Mesenchymal stem cell (in vitro differentiated cells and primary cell): ENCODE results near the gene NECTIN1.

ENCODE experiments used
- DNase-seq: peaks from one replicate; pipeline ENCODE4 v3.0.0-alpha.2; 2013
- H2AFZ ChIP-seq: one replicate; pipeline ENCODE4 v1.6.1; 2013; ENCODE audit warnings: low read depth, mild to moderate bottlenecking, control low read depth, inconsistent platforms, low read length, moderate library complexity
- H2AK5ac ChIP-seq: 2 replicates; pipeline ENCODE4 v1.6.1; 2013; ENCODE audit warnings: low read length, moderate library complexity, mild to moderate bottlenecking, inconsistent platforms; ENCODE audit not compliant: severe bottlenecking
- H2BK120ac ChIP-seq: one replicate; pipeline ENCODE4 v1.6.1; 2013; ENCODE audit warnings: low read depth, mild to moderate bottlenecking, inconsistent platforms, low read length, moderate library complexity
- H2BK12ac ChIP-seq, 2 experiments: one replicate each; pipeline ENCODE4 v1.6.1; 2013; ENCODE audit warnings: inconsistent platforms in 2 of 2, low read length in 2 of 2, mild to moderate bottlenecking in 2 of 2, moderate library complexity in 2 of 2, control low read depth in 1 of 2
- H2BK15ac ChIP-seq: one replicate; pipeline ENCODE4 v1.6.1; 2013; ENCODE audit warnings: mild to moderate bottlenecking, low read depth, inconsistent platforms; ENCODE audit not compliant: poor library complexity, severe bottlenecking
- H2BK5ac ChIP-seq: 2 replicates; pipeline ENCODE4 v1.6.1; 2013; ENCODE audit warnings: low read depth, mild to moderate bottlenecking, low read length, control low read depth, inconsistent platforms; ENCODE audit not compliant: poor library complexity, severe bottlenecking
- H3K14ac ChIP-seq, 2 experiments: one replicate each; pipeline ENCODE4 v1.6.1; 2013; ENCODE audit warnings: inconsistent platforms in 2 of 2, low read length in 2 of 2, control low read depth in 1 of 2, mild to moderate bottlenecking in 1 of 2, moderate library complexity in 1 of 2
- H3K18ac ChIP-seq, 2 experiments: one replicate each; pipeline ENCODE4 v1.6.1; 2013; ENCODE audit warnings: inconsistent platforms in 2 of 2, low read length in 2 of 2, control low read depth in 1 of 2, low read depth in 1 of 2, mild to moderate bottlenecking in 1 of 2
- H3K23ac ChIP-seq, 2 experiments: one replicate each; pipeline ENCODE4 v1.6.1; 2013; ENCODE audit warnings: inconsistent platforms in 2 of 2, low read length in 2 of 2, mild to moderate bottlenecking in 2 of 2, moderate library complexity in 2 of 2, control low read depth in 1 of 2
- H3K27ac ChIP-seq: 2 replicates; pipeline ENCODE4 v1.5.1; 2013; ENCODE audit warnings: mild to moderate bottlenecking, moderate library complexity, low read length, control low read depth, inconsistent platforms; ENCODE audit not compliant: poor library complexity, severe bottlenecking
- H3K27me3 ChIP-seq, 2 experiments: 2 replicates each; pipeline versions ENCODE4 v1.6.1 to v1.7.0; 2013; ENCODE audit warnings: low read length in 2 of 2, mild to moderate bottlenecking in 2 of 2, moderate library complexity in 2 of 2, control low read depth in 1 of 2, inconsistent platforms in 1 of 2; ENCODE audit not compliant: control insufficient read depth in 1 of 2, insufficient read depth in 1 of 2
- H3K36me3 ChIP-seq, 2 experiments: 2 replicates each; pipeline versions ENCODE4 v1.6.1 to v1.7.0; 2013; ENCODE audit warnings: low read length in 2 of 2, control low read depth in 1 of 2, inconsistent platforms in 1 of 2, low read depth in 1 of 2, mild to moderate bottlenecking in 1 of 2; ENCODE audit not compliant: insufficient read depth in 2 of 2, control insufficient read depth in 1 of 2
- H3K4ac ChIP-seq, 2 experiments: one replicate each; pipeline ENCODE4 v1.6.1; 2013; ENCODE audit warnings: inconsistent platforms in 2 of 2, low read length in 2 of 2, mild to moderate bottlenecking in 2 of 2, moderate library complexity in 2 of 2, control low read depth in 1 of 2, low read depth in 1 of 2
- H3K4me1 ChIP-seq: 2 replicates; pipeline ENCODE4 v1.6.1; 2013; ENCODE audit warnings: low read depth, low read length, control low read depth; ENCODE audit not compliant: control insufficient read depth, insufficient read depth
- H3K4me2 ChIP-seq: 2 replicates; pipeline ENCODE4 v1.6.1; 2013; ENCODE audit warnings: low read length, mild to moderate bottlenecking, inconsistent platforms; ENCODE audit not compliant: poor library complexity, severe bottlenecking
- H3K4me3 ChIP-seq, 2 experiments: 2 replicates each; pipeline versions ENCODE4 v1.5.1 to v1.7.0; 2013; ENCODE audit warnings: low read length in 2 of 2, mild to moderate bottlenecking in 2 of 2, control low read depth in 1 of 2, low read depth in 1 of 2; ENCODE audit not compliant: insufficient read depth in 1 of 2
- H3K79me1 ChIP-seq: replicated peaks from 2 replicates; pipeline ENCODE4 v1.6.1; 2013; ENCODE audit warnings: mild to moderate bottlenecking, control low read depth, low read length, inconsistent platforms; ENCODE audit not compliant: poor library complexity, severe bottlenecking
- H3K9ac ChIP-seq: 2 replicates; pipeline ENCODE4 v1.7.0; 2013; ENCODE audit warnings: mild to moderate bottlenecking, low read length, moderate library complexity
- H3K9me3 ChIP-seq: 2 replicates; pipeline ENCODE4 v1.7.0; 2013; ENCODE audit warnings: mild to moderate bottlenecking, low read length; ENCODE audit not compliant: control insufficient read depth
- H4K8ac ChIP-seq: one replicate; pipeline ENCODE4 v1.6.1; 2013; ENCODE audit warnings: inconsistent platforms, mild to moderate bottlenecking, low read length, moderate library complexity
- H4K91ac ChIP-seq: one replicate; pipeline ENCODE4 v1.6.1; 2013; ENCODE audit warnings: mild to moderate bottlenecking, low read length, inconsistent platforms
- WGBS: methylation state at CpG from one replicate; pipeline ENCODE4 v1.1.7; 2013; ENCODE audit warnings: mixed read lengths; 5-methylcytosine and 5-hydroxymethylcytosine counted together

NECTIN1 gene

DNA sequence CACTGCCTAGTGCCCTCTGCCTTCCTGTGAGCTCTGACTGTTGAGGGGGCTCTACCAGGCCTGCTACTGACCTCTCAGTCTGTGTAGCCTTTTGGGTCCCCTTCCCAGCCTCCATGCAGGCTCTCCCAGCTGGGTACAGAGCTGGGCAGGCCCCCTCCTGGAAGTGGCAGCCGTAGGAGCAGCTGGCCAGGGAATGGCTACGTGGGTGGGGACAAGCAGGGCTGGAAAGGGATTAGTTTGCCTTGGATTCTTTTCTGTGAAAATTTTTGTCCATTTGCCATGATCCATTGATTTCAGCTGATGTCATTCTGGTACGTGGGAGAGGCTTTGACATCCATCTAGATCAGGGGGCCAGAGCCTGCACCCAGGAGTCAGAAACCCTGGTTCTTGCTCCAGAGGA lies 23.9 kb upstream of the NECTIN1 start:
- no peak overlapping the region for H2BK15ac ChIP-seq
- peaks cover 76 to 80% of the 10 kb centered on the region in 2 experiments for H3K27me3 ChIP-seq
- no peak overlapping the region for H4K8ac ChIP-seq
- H4K91ac ChIP-seq = no peak overlapping the region
- no peak overlapping the region for H3K14ac ChIP-seq
- no peak overlapping the region for H3K9ac ChIP-seq
- H3K4ac ChIP-seq = no peak overlapping the region
- no peak overlapping the region for H2BK120ac ChIP-seq
- H3K4me1 ChIP-seq = no peaks in the 10 kb centered on the region
- H3K4me3 ChIP-seq = no peak overlapping the region
- H2BK5ac ChIP-seq = no peak overlapping the region
- no peak overlapping the region for H3K4me2 ChIP-seq
- H3K27ac ChIP-seq = no peak overlapping the region
- H3K23ac ChIP-seq = no peak overlapping the region
- H3K9me3 ChIP-seq = no peaks in the 10 kb centered on the region
- no peak overlapping the region for H2AK5ac ChIP-seq
- H3K18ac ChIP-seq = no peak overlapping the region
- no peak overlapping the region for H2AFZ ChIP-seq
- no peak overlapping the region for H2BK12ac ChIP-seq
- no peaks in the 10 kb centered on the region for H3K79me1 ChIP-seq
- no peaks in the 10 kb centered on the region for H3K36me3 ChIP-seq
- 55% methylated on average over 3 of the region's 3 CpGs for WGBS
- no peak for DNase-seq

DNA sequence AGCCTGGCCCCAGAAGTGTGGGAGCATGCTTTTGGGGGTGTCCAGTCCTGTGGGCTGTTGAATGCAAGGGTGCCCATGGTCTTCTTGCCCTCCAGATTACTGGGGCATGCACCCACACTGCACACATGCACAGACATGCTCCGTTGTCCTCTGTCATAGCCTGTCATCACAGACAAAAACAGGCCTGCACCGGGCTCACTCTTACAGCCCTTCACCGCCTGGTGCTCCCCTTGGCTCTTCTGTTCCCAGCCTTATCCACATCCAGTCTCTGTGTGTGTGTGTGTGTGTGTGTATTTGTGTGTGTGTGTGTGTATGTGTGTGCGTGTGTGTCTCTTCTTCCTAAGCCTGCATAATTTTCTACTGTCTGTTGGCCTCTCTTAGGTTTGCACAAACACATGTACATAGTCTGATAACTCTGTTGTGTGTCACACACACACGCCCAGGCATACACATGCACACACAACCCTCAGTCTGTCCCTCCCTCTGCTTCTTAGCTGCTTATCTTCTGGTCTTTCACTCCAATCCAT lies 23.4 kb upstream of the NECTIN1 start:
- Histone ChIP-seq H4K91ac (no peak overlapping the region), H2BK5ac (no peak overlapping the region), H3K23ac (no peak overlapping the region), H4K8ac (no peak overlapping the region), H2AFZ (no peak overlapping the region), H2BK15ac (no peak overlapping the region), H3K14ac (peak overlapping the region in 1 of 2 experiments; percentile 42), H3K79me1 (no peaks in the 10 kb centered on the region), H2BK12ac (no peak overlapping the region), H3K27ac (no peak overlapping the region), H3K9me3 (no peaks in the 10 kb centered on the region), H2BK120ac (no peak overlapping the region), H3K27me3 (peaks cover 82 to 83% of the 10 kb centered on the region in 2 experiments), H3K18ac (no peak overlapping the region), H3K9ac (no peak overlapping the region), H3K36me3 (no peaks in the 10 kb centered on the region), H3K4me3 (no peak overlapping the region), H3K4ac (no peak overlapping the region), H3K4me2 (no peak overlapping the region), H3K4me1 (no peaks in the 10 kb centered on the region), H2AK5ac (no peak overlapping the region)
- 69% methylated on average over 3 of the region's 5 CpGs for WGBS
- DNase-seq = no peak

DNA sequence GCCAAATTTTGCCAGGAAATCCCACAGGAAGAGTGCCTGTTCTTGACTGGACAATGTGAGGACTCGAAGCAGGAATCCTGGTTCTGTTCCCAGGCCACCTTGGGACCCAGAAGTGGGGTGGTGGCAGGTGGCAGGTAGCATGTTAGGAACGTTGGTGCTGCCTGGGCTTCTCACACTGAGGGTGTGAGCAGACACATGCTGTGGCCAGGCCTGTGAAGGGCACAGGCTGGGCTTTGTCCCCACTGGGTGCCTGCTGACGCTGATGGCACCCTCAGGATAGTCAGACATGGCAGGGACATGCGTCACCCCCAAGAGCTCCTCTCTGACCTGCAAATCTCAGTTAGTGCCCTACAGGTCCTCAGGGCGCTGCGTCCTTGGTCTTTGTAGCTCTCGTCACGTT lies 21.1 kb upstream of the NECTIN1 start:
- Histone ChIP-seq H3K79me1 (no peaks in the 10 kb centered on the region), H3K14ac (peak overlapping the region in 1 of 2 experiments; percentile 55), H3K27ac (no peak overlapping the region), H3K9me3 (no peaks in the 10 kb centered on the region), H3K27me3 (peaks cover 81 to 88% of the 10 kb centered on the region in 2 experiments), H3K36me3 (no peaks in the 10 kb centered on the region), H4K8ac (no peak overlapping the region), H3K18ac (no peak overlapping the region), H3K4ac (no peak overlapping the region), H2BK120ac (no peak overlapping the region), H2BK15ac (no peak overlapping the region), H2AK5ac (no peak overlapping the region), H3K23ac (peak overlapping the region in 1 of 2 experiments; percentile 79), H3K4me2 (no peak overlapping the region), H2AFZ (no peak overlapping the region), H2BK12ac (no peak overlapping the region), H4K91ac (no peak overlapping the region), H3K9ac (no peak overlapping the region), H3K4me3 (no peak overlapping the region), H2BK5ac (no peak overlapping the region), H3K4me1 (no peaks in the 10 kb centered on the region)
- WGBS = 77% methylated on average over 8 of the region's 8 CpGs
- DNase-seq = no peak

DNA sequence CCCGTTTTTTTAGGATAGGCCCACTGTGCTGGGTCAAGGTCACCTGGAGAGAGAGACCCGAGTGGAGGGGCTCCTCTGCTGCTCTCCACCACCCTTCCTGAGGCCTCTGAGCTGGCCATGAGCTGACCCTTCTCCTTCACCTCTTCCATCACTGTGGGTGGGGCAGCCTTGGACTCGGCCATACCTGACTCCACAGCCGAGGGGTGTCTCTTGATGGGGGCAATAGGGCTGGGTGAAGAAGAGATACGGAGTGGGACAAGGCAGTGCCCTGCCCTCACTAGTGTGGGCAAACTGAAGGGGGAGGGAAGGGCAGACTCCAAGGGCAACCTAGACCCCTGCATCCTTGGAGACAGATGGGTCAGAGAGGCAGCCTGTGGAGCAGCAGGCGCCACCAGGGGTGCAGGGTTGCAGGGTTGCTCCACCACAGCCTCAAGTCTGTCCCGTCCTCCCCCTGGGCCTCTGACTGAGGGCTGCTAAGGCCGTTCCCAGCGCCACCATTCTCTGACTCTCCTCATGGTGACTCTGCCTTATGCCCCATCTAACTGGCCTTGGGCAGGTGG lies 20.1 kb upstream of the NECTIN1 start:
- H2AK5ac ChIP-seq = no peak overlapping the region
- no peak overlapping the region for H2BK5ac ChIP-seq
- no peak overlapping the region for H3K23ac ChIP-seq
- H3K9ac ChIP-seq = no peak overlapping the region
- no peak for DNase-seq
- no peak overlapping the region for H3K27ac ChIP-seq
- no peak overlapping the region for H2BK12ac ChIP-seq
- no peak overlapping the region for H3K4ac ChIP-seq
- no peak overlapping the region for H4K8ac ChIP-seq
- no peak overlapping the region for H2BK15ac ChIP-seq
- H2BK120ac ChIP-seq = no peak overlapping the region
- no peak overlapping the region for H4K91ac ChIP-seq
- 69% methylated on average over 9 of the region's 9 CpGs for WGBS
- H3K79me1 ChIP-seq = no peaks in the 10 kb centered on the region
- peak overlapping the region in 1 of 2 experiments; percentile 49 for H3K14ac ChIP-seq
- H3K18ac ChIP-seq = no peak overlapping the region
- no peaks in the 10 kb centered on the region for H3K36me3 ChIP-seq
- no peaks in the 10 kb centered on the region for H3K9me3 ChIP-seq
- peaks cover 76 to 88% of the 10 kb centered on the region in 2 experiments for H3K27me3 ChIP-seq
- H3K4me1 ChIP-seq = no peaks in the 10 kb centered on the region
- no peak overlapping the region for H3K4me3 ChIP-seq
- H3K4me2 ChIP-seq = no peak overlapping the region
- no peak overlapping the region for H2AFZ ChIP-seq
